ENCODE results near the gene PRR30. TPM values are rescaled to one million over a fixed set of nuclear protein-coding genes. Genes with fewer than 3 reads are reported as not detected.

PRR30 gene
- total RNA-seq, 1 donor: not detected

DNA sequence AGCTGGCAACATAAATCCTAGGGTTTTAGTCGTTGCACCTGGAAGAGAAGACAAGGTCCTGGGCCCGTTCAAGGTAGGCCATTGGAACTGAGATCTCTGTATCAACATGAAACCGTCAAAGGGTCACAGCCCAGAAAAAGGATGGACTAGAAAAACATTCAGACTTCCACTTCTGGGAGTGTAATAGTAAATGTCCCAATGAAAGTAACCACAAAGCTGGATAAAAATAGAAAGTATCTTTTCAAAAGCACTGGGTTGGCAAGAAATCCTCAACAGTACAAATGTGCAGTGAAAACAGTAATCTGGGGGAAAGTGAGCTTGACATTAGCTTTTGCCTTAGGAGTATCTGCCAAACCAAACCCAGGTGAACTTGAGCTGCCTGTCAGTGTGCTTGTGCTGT, 33.2 kb downstream of the PRR30 start:
- TF ChIP-seq CTCF (IDR thresholded peaks at IDR 0.05; ENCODE audit: insufficient read depth, low read depth, low read length): no peak
- H3K4me3 ChIP-seq (ENCODE audit: low read depth, low read length): no peak overlapping the region
- DNase-seq (ENCODE audit: low read depth): no peak

- no peak for TF ChIP-seq CTCF (IDR thresholded peaks at IDR 0.05; ENCODE audit: insufficient read depth, low read depth, low read length)
- no peak for DNase-seq (ENCODE audit: low read depth)
- no peak overlapping the region for H3K4me3 ChIP-seq (ENCODE audit: low read depth, low read length)
Observed at GRCh38 chr2:27102329-27102728, 36.9 kb downstream of the PRR30 start.

DNA sequence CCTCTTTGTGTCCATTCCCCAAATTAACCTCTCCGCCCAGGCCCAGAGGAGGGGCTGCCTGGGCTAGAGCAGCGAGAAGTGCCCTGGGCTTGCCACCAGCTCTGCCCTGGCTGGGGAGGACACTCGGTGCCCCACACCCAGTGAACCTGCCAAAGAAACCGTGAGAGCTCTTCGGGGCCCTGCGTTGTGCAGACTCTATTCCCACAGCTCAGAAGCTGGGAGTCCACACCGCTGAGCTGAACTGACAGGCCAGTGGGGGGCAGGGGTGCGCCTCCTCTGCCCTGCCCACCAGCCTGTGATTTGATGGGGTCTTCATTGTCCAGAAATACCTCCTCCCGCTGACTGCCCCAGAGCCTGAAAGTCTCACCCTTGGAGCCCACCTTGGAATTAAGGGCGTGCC, 39.2 kb downstream of the PRR30 start:
- no peak for TF ChIP-seq CTCF (IDR thresholded peaks at IDR 0.05; ENCODE audit: insufficient read depth, low read depth, low read length)
- DNase-seq (ENCODE audit: low read depth): no peak
- no peak overlapping the region for H3K4me3 ChIP-seq (ENCODE audit: low read depth, low read length)

- no peak for DNase-seq (ENCODE audit: low read depth)
- H3K4me3 ChIP-seq (ENCODE audit: low read depth, low read length): no peak overlapping the region
- TF ChIP-seq CTCF (IDR thresholded peaks at IDR 0.05; ENCODE audit: insufficient read depth, low read depth, low read length): no peak
Observed at GRCh38 chr2:27099334-27099955, 39.8 kb downstream of the PRR30 start.

GRCh38 chr2:27097341-27097740, 41.9 kb downstream of the PRR30 start:
- TF ChIP-seq CTCF (IDR thresholded peaks at IDR 0.05; ENCODE audit: insufficient read depth, low read depth, low read length): no peak
- DNase-seq (ENCODE audit: low read depth): no peak
- no peak overlapping the region for H3K4me3 ChIP-seq (ENCODE audit: low read depth, low read length)

DNA sequence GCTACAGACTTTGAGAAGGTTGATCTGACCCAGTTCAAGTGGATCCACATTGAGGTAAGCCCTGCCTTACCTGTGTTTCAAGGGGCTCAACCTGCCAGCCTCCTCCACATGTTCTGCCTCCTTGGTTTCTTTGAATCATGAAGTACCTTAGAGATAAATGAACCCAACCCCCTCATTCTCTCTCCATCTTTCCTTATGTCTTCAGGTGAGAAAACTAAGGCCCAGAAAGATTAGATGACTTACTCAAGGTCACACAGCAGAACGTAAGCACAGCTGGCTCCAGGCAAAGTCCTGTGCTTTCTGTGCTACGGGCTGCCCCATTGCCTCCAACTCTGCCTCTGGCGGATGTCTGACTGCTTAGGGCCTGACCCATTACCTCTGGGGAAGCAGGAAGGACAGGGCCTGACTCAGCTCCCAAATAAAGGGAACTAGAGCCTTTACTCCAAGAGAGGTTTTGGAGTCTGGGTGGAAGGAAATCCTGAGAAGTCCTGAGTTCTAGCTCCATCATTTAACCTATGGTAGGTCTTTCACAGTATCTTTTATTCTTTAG, 42.4 kb downstream of the PRR30 start:
- H3K4me3 ChIP-seq (ENCODE audit: low read depth, low read length): no peak overlapping the region
- DNase-seq (ENCODE audit: low read depth): no peak
- TF ChIP-seq CTCF (IDR thresholded peaks at IDR 0.05; ENCODE audit: insufficient read depth, low read depth, low read length): no peak
